IPS DF 4.7 (cell line): Measurements from ENCODE around the gene PRXL2B.

Experiments
- DNase-seq: peaks from one replicate; pipeline ENCODE4 v3.0.0-alpha.2; 2013; ENCODE audit warnings: low spot score; ENCODE audit errors: extremely low read depth

Gene PRXL2B

DNA sequence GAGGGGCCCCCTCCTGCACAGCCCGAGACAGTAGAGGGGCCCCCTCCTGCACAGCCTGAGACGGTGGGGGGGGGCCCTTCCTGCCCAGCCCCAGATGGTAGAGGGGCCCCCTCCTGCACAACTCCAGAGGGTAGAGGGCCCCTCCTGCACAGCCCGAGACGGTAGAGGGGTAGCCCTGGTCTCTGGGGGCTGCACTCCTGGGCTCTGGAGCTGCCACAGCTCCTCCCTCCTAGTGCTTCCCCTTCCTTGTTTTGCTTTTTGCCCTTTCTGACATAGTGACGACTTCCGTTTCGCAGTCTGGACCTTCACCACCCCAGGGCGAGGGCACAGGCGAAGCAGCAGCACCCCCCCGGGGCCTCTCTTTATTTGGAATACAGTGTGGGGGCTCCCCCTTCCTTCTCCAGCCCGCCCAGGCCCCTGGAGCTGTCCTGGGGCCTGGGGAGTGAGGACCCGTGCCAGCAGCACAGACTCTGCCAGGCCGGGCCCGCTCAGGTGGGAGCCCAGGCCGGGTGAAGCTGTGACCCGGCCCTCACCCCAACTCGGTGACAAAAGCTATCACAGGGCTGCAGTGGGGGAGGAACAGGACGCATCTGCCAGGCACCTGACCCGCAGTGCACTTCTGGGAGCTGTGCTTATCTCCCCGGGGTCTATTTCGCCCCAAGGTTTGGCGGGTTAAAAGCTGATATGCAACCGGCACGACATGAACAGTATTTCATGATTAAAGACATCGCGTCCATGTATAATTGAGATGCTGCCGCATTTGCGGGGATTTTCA lies 1.1 kb upstream of the PRXL2B start:
- no peak for DNase-seq

GRCh38 chr1:2587071-2587859 lies 688 bp downstream of the PRXL2B start:
- DNase-seq = no peak

- DNase-seq = no peak
Measured at GRCh38 chr1:2587860-2588571, 1.4 kb downstream of the PRXL2B start.

DNA sequence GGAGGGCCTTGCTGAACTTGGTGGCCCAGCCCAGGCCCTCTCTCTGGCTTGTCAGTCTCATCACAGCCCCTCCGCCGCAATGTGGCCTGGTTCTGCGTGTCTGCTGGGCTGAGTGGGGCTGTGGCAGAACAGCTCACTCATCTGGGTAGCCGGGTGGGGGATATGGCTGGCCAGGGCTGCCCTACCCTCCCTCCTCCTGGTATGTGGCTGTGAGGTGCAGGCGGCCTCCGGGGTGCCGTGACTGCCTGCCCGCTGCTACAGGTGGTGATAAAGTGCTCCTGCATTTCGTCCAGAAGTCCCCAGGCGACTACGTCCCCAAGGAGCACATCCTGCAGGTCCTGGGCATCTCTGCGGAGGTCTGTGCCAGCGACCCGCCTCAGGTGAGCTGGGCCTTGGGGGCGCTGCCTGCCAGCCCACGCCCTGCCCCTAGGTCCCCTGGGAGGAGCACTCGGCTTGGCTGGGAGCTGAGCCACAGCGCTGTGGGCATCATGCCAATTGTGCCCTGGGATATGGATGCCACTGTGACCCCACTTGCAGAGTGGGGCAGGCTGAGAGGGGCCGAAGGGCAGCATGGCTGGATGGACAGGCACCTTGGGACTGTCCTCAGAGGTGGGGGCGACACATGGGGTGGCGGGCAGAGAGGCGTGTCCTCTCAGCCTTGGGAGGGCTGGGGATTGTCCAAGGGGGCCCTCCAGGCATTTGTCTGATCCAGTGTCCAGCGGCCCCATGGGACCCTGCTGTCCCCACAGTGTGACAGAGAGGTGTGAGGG lies 2.3 kb downstream of the PRXL2B start:
- no peak for DNase-seq

GRCh38 chr1:2589431-2590232 lies 3.1 kb downstream of the PRXL2B start:
- DNase-seq = no peak

DNA sequence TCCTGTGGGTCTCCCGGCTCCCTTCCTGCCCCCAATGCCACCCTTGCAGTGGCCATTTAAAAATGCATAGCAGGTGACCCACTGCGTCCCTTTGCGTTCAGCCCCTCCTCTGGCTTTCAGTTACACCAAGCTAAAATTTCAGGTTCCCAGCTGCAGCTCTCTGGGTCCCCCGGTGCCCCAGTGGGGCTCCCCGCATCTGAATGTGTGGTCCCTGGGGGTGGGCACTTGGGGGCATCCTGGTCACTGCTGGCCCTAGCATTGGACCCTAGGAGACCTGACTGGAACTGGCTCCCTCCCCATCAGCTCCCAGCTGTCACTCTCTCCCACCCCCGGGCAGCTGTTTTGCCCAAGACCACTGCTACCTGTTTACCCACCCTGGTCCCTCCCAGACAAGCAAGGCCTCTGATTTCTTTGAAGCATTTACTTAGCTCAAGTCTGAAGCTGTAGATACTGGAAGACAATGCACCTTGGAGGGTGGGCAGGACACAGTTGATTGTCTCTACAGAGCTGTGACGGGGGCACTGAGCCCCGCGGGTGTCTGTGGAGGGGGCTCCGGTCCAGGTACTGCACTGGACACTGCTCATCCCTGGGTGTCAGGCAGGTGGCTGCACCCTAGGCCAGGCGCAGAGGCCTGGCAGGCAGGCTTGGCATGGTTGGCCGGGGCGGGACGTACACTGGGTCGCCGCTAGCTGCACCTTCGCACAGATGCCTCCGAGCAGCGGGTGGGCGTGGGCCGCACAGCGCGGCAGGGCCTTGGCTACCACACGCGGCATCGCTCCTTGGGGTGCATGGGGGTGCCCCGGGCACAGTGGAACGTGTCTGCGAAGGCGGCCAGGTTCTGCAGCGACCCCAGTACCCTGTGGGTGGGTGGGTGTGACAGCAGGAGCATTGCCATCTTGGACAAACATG lies 3.9 kb downstream of the PRXL2B start:
- no peak for DNase-seq

DNA sequence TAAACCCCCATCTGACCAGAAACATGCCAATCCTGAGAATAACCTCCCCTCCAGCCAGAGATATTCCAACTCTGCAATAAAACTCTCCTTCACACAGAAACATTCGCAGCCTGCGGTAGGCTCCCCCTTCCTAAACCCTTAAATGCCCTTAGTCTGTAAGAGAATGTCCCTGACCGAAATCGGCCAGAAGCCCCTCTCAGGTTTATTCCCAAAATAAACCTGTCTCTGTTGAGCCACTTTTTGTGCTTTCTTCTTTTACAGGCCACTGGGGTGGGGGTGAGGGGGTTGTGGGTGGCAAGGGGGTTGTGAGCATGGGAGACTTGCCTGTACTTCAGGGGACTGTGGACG lies 4.6 kb downstream of the PRXL2B start:
- DNase-seq = no peak

DNA sequence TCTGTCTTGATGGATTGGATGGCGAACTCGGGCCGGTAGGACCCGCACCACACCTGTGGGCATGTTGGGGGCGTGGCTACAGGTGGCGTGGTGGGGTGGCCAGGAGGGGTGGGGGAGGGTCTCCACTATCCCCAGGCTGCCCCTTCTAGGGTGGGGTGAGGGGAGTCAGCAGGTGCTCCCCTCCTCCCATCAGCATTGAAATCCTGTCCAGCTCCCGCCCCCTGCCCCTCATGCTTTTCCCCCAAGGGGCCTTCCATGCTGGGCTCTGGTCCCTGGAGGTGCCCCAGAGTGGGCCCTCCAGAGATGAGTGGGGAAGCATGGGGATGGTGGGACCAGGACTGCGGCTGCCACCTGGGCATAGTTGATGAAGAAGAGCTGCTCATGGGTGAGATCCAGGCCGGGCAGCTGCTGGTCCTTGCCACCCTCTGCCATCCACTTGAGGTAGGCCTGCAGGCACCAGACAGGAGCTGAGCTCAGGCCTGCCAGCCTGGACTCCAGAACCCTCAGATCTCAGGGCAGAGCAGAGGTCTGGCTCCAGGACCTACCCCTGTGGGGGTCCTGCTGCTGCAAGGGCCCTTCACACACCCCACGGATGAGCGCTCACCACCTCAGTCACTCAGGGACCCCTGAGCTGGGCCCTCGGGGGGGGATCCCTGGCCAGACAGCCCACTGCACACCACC lies 5.1 kb downstream of the PRXL2B start:
- no peak for DNase-seq

DNA sequence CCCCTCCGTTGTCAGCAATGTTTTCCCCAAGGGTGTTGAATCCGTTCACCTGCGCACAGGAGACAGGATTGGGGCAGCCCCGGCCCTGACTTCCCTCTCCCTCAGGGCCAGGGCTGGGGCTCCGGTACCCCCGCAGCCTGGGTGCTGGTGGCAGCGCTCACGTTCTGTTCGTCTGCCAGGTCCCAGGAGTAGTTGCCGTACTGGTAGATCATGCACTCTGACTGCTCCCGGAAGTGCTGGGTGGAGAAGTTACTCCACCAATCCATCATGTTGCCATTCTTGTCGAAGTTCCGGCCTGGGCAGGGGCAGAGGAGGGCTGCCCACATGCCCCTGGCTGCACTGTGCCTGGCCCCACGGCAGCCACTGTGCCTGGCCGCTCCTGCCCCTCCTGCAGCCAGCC lies 6.1 kb downstream of the PRXL2B start:
- no peak for DNase-seq

DNA sequence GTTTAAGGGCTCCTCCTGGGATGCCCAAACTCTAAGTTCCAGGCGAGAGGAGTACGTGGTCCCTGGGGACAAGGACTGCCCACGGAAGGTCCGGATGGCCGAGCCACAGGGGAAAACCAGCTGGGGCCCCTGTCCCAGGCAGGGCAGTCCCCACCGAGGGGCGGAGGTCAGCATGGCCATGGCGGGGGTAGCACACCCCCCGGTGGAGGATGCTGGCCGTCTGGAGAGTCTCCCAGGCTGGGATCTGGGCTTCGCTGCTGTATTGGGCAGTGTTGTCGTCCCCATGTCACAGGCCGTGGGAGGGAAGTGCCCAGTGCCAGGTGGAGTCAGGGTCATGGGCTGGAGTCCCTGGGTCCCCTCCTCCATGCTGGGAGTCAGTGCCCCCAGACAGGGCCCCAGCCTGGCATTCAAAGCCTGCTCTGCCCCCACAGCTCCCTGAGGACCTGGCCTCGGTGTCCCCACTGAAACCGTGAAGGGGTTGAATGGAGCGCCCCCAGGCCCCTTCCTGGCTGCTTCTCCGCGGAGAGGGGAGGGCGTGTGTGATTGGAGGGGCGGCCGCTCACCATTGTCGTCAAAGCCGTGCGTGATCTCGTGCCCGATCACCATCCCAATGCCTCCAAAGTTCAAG lies 6.8 kb downstream of the PRXL2B start:
- no peak for DNase-seq

GRCh38 chr1:2594001-2594640 lies 7.5 kb downstream of the PRXL2B start:
- no peak for DNase-seq

DNA sequence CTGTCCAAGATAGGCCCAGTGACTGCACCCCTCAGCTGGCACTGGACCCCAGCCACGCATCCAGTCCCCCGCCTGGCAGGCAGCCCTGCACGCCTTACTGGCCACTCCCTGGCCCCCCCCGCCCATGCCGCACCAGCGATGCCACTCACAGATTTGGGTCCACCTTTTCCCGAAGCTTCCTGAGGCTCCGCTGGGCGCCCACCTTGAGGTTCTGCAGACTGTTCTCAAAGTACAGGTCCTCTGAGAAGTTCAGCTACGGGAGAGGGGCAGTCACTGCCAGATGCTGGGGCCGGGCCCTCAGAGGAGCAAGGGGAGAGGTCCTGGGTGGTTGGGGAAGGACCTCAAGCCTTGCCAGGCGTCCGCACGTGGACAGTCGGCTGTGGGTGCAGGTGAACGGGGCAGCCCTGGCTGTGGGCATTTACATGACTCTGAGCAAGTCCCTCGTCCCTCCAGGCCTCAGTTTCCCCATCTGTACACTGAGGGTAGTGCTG lies 8.1 kb downstream of the PRXL2B start:
- DNase-seq = no peak

- DNase-seq = no peak
Measured at GRCh38 chr1:2595261-2595811, 8.8 kb downstream of the PRXL2B start.

DNA sequence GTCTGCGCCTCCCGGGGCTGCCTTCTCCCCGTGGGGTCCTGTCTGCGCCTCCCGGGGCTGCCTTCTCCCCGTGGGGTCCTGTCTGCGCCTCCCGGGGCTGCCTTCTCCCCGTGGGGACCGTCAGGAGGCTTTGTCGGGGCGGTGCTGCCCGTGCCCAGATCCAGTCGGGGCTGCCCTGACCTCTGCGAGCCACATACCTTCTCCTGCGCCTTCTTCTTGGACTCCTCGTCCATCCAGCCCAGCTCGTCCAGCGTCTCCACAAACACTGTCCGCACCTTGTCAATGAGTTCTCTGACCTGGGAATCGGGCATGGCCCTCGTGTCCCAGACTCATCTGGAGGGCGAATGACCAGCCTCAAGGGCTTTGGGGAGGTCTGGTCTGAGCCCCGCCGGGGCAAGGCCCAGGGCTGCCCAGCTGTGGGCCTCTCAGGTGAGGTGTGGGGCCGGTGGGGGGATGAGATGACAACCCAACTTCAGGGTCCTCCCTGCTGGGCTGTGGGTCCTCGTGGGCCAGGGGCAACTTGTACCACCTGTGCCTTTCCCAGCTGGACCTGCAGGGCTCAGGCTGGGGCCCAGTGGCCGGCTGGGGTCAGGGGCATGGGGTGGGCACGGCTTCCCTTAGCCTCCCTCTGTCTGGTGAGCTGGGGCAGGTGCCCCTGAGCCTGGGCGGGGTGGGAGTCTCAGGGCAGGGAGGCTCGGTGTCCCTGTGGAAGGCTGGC lies 9.4 kb downstream of the PRXL2B start:
- no peak for DNase-seq

DNA sequence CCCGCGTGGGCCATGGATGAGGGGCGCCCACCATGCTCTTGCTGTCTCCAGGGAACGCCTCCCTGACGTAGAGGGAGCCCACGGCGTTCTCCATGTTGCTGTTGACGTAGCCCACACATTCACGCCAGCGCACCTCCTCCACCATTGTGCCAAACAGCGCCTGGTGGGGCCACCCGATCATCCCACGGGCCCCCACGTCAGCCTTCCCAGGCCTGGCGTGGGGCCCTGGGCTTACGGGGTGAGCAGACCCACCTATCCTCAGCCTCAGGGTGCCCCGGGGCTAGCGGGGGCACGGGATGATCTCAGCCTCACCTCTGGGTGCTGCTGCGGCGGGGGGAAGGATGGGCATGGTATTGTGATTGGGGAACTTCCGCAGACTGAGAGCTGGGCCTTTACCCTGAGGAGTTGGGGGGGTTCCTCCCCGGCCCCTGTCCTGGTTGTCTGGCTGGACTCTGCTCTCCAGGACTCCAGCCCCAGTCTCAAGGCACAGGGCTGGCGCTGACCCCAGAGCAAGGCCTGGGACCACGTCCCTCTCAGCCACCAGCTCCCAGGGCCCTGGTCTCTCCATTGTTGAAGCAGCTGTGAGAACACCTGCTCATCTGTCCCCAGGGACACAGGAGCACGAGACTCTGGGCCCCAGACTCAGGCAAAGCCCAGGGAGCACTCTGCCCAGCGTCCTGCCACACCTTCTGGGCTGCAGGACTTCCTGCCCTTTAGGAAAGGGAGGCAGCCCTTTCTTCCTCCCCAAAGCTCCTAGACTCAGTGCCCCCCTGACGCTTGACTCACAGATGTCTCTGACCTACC lies 10.2 kb downstream of the PRXL2B start:
- DNase-seq = no peak
